ENCODE data around the gene TSPAN9. TPM values are rescaled to one million over a fixed set of nuclear protein-coding genes. Genes with fewer than 3 reads are reported as not detected.

The TSPAN9 gene
- total RNA-seq, 1 donor from 2014 or later: 70.8 TPM

DNA sequence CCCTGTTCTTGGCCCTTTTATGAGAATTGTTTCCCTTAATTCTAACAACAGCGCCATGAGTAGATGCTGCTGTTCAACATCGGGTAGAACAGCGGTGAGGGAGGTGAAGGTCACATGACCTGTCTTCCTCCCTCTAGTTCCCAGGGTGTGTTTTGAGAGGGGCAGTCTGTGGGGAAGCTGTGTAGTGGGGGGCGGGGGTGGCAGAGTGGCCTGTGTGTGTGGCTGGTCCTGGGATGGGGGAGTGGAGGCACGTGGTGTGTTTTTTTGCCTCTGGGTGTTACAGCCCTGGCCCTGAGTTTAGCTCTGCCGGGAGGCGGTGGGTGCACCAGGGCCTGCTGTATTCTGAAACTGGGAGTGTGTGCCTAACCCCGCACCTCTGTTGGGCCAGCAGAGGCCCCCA, 202.7 kb downstream of the TSPAN9 start:
- no peak for DNase-seq

DNA sequence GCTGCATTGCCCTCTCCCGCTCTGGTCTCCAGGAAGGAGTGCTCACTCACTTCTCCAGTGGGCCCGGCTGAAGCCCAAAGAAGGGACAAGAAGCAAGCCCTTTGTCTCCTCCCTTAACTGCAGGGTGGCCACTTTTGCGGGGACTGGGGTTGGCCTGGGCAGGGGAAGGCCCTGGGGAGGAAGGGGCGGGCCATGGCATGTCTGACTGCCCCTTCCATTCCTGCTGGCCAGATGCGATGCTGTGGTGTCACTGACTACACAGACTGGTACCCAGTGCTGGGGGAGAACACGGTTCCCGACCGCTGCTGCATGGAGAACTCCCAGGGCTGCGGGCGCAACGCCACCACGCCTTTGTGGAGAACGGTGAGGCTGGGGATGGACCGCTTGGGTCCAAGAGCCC, 203.8 kb downstream of the TSPAN9 start:
- no peak for DNase-seq

DNA sequence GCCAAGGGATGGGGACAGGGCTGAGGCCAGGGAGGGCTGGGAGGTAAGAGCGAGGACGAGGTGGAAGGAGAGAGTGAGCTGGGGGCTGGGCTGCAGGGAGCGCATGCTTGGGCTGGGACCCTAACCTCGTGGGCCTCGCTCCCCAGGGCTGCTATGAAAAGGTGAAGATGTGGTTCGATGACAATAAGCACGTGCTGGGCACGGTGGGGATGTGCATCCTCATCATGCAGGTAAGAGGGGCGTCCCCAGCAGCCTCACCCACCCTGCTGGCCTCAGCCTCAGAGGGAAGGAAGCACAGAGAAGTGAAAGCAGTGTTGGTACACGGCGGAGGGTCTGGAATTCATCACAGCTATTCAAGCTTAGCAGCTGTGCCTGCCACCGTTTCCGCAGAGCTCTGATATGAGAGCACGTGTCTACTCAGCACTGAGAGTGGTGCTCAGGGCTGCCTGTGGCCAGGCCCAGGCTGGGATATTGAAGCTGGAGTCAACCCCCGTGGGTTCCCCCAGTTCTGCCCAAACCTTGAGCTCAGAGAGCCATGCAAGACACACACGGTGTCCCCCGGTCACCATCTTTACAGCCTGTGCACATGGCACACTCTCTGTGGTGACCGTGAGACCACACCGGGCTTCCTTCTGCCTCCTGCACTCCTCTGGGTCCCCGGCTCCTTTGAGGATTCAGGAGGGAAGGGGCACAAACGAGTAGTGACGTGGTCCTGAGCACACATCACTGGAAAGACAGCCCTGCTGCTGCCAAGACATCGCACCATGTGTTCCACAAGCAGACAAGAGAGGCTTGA, 204.6 kb downstream of the TSPAN9 start:
- DNase-seq: no peak

DNA sequence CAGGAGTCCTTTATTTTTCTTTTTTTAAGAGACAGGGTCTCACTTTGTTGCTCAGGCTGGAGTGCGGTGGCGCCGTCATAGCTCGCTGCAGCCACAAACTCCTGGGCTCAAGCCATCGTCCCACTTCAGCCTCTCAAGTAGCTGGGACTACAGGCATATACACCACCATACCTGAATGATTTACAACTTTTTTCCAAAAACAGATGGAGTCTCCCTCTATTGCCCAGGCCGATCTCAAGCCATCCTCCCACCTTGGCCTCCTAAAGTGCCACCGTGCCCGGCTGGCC, 205.1 kb downstream of the TSPAN9 start:
- DNase-seq: no peak

DNA sequence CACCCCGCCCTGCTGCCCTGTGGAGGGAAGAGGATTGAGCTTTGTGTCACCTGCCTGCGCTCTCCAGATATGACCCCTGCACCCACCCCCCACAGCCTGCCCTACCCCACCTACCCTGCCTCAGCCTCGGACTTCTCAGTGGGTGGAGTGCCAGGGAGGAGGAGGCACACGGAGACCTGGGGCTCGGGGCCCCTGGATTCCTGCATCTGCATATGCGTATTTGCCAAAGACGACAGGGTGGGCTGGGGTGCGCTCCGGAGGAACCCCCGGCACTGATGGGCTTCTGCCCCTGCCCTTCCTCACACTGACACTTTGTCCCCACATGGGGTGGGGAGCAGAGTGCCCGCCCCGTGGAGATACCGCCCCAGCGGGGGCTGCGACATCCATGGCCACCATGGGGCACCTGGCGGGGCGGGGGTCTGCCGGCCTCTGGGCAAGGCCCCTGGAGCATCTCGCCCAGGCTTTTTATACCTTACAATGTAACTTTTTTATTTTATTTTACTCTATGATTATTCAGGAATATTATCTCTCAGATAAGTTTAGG, 206.0 kb downstream of the TSPAN9 start:
- no peak for DNase-seq

DNA sequence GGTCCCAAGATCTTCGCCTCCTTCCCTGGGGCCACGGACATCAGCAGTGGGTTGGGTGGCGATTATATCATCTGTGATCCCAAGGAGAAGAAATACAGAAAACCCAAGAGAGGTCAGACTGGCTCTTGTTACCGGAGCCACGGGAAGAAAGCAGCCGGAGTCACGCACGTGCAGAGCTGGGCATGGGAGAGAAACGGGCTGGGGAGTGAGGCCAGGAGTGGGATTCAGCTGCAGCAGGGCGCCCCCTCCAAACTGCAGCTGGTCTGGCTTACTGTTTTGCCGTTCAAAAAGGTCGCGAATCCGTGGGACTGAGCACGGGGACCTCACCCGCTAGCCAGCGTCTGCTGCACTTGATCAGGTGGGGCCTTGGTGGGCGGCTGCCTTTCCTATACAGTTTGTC, 207.2 kb downstream of the TSPAN9 start:
- no peak for DNase-seq

DNA sequence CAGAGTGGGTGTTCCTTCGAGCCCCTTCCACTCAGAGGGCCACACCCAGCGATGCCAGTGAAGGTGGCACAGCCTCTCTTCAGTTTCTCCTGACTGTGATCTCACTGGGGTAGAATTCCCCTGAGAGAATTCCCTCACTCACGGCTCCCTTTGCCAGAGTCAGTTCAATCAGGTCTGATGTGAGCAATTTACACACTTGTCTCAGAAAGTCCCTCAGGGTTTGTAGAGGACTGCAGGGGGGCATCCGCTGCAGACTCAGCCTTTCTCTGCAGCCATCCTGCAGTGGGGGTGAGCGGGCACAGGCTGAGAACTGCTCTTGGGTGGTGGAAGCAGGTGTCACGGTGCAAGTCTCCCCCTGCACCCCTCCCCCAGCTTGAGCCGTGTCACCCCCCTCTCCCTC, 208.4 kb downstream of the TSPAN9 start:
- DNase-seq: no peak

DNA sequence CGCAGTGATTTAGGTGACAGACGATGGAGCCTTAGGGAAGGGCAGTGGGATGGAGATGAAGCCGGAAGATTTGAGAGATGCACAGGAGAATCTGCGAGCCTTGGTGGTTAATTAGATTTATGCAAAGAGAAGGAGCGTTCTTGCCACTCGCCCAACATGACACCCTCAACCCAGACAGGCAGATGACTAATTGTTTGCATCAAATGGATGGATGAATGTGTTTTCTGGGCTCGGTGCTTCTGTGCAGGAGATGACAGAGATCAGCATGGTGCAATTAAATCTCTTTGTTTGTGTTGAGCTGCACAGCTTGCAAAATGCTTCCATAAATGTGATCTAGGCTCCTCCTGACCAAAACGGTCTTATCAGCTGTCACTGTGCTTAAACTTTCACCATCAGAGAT, 211.5 kb downstream of the TSPAN9 start:
- DNase-seq: no peak

DNA sequence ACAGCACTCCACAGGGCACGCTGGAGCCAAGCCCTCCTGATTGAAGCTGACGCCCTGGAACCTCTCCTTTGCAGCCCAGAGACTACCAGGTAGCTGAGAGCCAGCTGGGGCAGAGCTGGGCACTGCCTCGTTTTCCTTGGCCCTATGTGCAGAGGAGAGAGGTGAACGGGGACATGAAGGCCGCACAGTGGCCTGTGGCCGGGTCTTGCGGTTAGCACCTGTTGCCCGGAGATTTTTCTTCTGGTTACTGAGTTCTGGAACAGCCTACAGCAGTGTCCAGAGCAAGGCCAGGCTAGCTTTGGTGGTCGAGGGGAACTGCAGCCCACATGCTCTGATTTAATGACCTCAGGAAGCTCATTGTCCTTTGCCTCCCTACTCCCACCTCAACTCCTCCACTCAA, 212.5 kb downstream of the TSPAN9 start:
- DNase-seq: no peak

DNA sequence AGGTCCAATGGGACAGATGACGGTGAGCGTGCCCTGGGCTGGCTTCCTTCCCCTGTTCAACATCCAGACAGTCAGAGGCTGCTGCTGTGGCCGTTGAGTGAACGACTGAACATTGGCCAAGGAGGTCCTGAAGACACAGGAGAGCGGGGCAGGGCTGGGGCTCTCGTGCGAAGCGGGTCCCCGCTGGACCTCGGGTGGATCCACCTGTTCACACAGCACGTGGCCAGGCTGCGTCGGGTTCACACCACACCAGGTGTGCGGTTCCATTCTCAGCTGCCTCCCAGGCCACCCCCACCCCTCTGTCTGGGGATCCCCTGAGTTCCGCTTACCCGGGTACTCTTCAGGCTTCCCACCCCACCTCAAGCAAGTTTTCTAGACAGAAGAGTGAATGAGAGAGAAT, 214.8 kb downstream of the TSPAN9 start:
- DNase-seq: no peak

DNA sequence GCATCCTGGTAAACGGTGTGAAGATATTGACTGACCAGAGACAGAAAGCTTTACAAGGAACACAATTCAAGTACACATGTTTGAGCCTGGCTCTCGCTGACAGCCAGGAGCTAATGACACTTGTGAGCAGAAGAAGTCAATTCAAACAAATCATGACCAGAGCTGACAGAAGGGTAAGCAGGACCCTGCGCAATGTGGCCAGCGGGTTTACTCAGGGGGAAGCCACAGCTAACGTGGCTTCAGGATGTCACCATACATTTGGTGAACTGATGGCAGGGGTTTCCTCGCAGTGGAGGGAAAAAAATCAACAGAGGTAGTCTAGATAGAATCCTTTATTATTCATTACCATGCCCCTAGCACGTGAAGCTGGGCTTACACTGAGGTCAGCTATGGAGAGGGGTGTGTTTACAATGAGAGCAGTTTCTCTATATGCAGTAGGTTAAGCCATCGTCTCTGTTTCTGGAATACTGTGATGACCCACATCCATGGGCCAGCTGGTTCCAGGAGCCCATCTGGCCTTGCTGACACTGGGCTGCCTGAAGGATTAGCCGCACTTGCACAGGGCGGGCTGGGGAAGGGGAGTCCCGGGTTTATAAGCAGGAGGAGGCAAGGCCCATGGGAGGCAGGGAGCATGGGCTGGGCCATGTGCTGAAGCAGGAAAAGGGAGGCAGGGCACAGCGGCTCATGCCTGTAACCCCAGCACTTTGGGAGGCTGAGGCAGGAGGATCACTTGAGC, 215.7 kb downstream of the TSPAN9 start:
- DNase-seq: no peak

DNA sequence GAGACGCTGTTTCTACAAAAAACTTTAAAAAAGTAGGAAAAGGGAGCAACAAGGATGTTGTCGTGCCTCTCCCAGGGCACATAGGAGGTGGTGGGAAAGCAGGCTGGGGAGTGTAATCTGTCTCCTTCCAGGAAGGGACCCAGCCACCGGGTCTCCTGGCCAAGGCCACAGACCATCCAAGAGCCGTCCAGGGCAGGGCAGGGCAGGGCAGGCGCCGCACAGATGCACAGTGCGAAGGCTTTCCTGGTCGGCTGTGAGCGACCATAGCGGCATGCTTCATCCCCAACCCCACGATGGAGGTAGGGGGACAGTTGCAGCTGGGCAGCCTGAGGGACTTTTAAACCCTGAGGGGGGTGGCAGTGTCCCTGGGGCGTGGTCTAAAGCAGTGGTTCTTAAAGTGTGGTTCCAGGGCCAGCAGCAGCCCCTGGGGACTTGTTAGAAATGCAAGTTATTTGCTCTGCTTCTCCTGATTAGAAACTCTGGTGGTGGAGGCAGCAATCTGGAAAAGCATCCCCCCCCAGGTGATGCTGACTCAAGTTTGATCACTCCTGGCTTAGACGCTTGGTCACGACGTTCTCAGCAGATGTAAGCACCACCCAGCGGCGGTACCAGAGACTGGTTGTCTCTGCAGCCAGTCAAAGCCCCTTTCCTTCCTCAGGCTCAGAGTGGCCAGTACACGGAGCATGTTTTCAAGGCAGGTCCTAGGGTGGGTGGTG, 216.4 kb downstream of the TSPAN9 start:
- peak; percentile 25 for DNase-seq

DNA sequence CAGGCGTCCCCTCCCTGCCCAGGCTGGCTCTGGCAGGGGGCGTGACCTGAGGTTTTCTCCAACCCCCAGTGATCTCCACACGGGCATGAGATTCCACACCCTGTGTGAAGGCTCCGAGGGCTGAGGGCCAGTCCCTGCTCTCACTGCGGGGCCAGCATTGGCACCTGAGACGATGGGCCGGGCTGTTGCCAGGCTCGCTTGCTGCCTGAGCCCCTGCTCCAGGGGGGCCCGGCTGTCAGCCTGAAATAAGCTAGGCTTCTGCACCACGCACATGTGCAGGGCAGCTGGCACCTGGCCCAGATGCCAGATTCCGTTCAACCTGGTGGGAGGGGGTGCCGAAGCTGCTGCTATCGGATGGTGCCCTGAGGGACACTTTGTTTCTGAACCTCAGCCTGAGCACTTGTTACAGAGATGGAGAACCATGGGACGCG, 217.3 kb downstream of the TSPAN9 start:
- no peak for DNase-seq

DNA sequence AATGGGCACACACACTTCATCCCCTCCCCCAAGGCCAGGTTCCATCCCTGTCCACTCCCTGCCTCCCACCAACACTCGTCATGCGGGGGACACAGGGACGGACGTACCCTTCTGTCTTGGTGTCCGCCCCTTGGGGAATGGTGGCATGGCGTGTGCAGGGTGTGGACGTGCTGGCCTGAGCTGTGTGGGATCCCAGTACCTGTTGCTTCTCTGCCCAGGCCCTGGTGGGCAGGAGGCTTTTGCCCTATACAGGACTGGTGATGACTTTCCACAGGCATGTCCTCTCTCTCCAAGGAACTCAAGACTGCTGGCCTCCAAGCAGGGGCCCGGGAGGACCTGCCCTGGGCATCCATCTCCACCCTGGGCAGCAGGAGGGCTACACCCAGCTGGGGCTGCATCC, 218.0 kb downstream of the TSPAN9 start:
- DNase-seq: no peak

DNA sequence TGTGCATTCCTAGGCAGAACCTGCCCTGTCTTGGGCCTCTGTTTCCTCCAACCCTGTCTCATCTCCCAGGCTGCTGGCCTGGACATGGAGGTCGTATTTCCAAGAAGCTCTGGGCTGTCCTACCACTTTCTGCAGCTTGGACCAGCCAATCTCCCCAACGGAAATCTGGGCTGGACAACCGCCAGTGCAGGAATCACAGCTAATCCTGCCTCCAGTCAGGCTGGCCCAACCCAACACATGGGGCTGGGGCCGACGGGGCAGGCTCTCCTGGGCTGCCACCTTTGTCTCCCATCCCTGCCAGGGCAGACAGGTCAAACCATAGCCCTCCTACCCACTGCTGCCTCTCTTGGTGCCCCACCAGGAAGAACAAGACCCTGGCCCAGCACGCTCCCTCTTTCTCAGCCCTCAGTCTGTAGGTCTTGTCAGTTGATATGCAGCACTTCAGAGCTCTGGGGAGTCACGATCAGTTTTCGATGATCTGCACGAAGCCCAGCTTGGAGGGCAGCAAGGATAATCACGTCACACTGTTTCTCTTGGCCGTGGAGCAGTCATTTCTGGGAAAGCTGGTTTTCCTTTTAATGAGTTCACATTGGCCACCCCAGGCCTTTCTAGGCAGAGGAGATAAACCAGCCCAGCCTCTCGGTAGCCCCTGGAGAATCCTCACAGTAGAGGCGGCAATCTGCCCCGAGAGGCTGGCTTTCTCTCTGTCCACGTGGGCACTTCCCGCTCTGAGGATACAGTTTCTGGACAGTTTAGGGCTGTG, 218.6 kb downstream of the TSPAN9 start:
- DNase-seq: peak; percentile 54

DNA sequence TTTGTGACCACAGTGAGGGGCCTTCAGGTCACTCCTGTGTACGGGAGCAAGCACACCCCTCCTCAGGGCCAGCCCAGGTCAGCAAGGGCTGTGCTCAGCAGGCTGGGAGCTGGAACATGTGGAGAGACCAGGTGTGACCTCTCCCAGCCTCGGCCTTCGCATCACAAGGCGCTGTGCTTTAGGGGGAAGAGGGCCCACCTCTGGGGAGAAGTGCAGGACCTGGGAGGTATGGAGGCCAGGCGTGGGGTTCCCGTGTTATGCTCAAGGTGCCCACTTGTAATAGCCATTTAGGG, 219.2 kb downstream of the TSPAN9 start:
- DNase-seq: no peak

DNA sequence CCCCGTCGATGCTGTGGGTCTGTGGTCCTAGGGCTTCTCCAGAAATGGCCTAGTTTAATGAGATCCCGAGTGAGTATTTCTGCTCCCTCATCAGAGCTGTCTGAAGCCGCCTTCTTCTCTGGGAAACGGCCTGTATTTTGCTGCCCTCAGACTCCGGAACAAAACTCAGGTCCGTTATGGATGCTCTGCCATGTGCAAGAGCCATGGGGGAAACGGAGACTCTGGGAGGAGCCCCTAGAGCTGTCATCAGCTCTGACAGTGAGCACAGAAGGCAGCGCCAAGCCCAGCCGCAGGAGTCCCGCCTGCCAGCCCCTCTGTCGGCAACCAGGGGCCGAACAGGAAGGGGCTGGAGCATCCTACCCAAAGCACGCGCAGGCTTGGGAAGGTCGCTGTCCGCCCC, 221.4 kb downstream of the TSPAN9 start:
- no peak for DNase-seq

DNA sequence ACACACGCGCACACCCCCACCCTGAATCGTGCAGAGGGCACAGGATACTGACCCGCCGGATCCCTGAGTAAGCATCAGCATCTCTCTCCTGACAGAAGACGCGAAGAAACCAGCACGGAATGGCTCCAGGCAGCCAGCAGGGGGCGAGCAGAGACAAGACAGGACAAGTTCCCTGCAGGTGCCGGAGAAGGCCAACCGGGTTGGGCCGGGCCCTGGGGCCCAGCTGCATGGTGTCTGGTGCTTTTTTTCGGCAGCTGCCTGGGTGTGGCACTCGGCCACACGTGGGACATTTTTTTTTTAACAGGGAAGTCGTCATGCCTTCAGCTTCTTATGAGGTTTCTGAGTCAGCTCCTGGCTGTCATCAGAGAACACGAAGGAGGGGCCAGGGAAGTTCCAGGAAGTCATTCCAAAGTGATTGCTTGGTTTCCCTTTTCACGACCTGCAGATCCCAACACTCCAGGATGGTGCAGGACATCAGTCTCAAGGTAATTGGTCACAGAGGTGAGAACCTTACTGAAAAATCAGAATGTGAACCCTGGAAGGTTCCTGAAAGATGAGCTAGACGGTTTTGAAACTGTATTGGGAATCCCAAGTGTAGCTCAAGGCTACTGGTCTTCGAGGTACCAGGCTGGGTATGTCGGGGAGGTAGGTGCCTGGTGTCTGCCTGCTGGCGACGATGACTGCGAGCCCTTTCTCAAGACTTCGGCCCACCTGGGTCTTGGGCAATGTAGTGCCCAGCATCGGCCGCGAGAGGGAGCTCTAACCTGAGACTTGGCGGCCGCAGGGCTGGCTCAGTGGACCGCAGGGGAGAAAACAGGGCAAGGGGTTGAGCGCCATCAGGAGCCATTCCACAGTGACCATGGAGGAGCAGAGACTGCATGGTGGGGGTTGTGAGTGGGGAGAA, 223.0 kb downstream of the TSPAN9 start:
- DNase-seq: peak; percentile 88

DNA sequence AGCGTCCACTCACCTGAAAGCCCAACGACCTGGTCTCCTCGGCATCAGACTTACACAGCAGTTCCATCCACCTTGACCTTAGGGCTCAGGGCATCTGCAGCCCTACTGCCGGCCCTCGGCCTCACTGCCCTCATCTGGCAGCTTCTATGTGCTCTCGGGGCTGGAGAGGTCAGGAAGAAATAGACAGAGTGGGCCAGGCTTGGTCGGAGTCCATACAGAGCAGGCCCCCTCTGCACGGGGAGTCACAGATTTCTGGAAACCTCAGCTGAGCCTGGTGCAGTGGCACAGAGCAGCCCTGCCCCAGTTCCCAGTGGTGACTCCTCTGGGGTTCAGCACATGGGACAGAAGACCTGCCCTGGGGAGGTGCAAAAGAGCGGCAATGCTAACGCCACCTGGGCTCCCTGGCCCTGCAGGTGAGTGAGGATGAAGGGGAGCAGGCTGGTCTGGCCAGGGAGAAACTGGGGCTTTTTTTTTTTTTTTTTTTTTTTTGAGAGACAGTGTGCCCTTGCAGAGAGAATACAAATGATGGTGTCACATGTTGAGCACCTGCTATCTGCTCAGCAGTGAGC, 223.7 kb downstream of the TSPAN9 start:
- no peak for DNase-seq

DNA sequence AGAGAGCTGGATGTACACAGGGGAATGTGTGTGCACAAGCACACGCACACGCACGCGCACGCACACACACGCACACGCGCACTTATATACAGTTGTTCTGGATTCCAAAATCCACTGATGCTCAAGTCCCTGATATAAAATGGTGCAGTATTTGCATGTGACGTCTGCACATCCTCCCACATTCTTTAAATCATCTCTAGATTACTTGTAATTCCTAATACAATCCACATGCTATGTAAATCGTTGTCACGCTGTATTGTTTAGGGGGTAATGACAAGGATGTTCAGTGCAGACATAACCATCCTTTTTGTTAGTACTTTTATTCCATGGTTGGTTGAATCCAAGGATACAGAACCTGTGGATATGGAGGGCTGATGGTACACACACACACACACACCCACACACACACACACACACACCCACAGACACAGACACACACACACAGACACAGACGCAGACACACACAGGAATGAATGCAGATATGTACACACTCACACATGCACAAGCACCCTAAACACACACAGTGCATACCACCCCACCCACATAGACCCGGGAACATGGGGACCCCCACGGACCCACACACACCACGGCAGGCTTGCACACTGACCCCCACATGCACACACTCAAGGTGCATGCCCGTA, 225.3 kb downstream of the TSPAN9 start:
- no peak for DNase-seq

All from dermis blood vessel endothelial cell (primary cell).